ENCODE results near the gene GDPD4.

Gene GDPD4

GRCh38 chr11:77188633-77189491, 112.6 kb downstream of the GDPD4 start:
- DNase-seq, result no peak

DNA sequence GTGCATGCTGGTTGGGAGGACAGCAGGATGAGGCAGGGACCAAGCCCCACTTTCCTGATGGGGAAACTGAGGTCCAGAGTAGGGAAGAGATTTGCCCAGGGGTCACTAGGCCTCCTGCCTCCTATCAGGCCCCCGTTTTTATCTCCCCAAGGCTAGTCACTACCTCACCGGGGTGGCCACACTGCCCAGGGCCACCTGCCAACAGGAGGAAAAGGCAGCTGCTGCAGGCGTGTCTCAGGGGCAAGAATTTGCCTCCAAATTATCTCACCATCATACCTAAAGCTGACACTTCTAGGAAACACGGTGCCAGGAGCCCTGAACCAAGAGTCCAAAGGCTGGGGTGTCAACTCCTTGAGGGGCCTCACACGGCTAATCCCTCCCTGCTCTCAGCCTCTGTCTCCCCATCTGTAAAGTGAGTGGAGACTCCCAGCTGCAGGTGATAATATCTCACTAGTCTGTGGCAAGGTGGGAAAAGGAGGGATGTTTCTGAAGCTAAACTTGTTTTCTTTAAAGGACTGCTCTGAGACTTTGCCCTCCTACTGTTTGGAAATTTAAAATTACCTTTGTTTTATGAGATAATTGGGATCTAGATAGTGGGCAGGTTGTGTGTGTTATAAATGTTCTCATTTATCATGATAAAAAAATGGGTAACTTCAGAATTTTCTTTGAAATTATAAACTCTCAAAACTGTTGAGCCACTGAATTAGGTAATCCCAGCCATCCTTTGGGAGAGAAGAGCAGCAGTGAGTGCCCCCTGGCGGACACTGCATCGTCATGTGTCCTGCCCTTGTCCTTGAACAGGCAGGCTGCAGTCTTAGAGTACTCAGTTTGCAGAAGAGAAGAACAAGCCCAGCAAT, 113.5 kb downstream of the GDPD4 start:
- DNase-seq, result peak; percentile 62

GRCh38 chr11:77187111-77187750, 114.3 kb downstream of the GDPD4 start:
- no peak for DNase-seq

DNA sequence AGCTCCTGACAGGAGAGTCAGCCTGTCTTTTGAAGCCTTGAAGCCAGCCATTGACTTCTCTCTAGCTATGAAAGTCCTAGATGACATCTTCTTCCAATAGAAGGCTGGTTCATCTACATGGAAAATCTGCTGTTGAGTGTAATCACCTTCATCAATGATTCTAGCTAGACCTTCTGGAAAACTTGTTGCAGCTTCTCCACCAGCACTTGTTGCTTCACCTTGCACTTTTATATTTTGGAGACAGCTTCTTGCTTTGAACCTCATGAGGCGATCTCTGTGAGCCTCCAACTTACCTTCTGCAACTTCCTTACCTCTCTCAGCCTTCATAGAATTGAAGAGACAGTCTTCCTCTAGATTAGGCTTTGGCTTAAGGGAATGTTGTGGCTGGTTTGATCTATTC, 115.2 kb downstream of the GDPD4 start:
- DNase-seq, result no peak

DNA sequence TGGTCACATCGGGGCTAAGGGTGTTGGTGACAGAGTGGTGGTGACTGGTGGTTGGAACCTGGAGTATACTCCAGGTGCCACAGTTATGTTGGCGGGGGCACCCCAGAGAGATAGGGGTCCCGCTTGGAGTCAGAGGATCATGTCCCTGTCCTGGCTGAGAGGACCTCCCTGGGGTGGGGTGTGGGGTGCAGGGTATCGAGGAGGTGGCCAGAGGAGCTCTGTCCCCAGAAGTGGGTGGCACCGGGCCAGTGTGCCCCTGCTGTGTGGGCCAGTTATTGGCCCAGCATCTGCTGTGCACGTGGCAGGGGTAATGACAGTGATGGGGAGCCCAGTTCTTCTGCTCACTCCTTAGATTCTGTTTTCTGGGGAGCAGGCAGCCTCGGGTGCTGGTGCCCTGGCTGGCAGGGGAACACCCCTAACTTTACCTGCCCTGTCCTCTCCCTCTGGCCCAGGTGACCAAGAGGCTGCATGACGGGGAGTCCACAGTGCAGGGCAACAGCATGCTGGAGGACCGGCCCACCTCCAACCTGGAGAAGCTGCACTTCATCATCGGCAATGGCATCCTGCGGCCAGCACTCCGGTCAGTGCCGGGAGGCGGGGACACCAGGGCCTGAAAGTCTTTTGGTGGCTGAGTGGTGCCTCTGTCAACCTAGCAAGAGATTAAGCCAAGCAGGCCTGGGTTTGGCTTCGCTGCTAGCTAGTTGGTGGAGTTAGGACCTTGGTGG, 117.2 kb downstream of the GDPD4 start:
- no peak for DNase-seq

DNA sequence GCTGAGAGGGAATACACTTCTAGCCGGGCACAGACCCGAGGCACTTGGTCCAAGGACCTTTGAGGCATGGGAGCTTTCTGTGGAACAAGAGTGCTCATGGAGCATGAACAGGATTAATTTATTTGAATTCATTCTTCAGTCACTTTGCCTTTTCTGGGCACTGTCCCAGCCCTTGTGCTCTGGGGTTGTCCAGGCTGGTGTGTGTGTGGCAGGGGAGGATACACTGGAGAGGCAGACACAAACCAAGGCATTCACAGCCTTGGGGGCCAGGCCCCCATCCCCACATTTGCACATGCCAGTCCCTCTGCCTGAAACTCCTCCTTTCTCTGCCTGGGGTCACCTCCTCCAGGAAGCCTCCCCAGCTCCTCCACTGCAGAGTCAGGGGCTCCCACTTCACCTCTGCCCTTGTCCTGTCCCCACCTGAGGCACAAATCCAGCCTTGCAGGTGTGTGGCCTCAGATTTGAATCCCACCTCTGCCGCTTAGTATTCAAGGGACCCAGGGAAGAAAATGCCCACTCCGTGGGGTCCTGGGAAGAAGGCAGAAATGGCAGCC, 118.0 kb downstream of the GDPD4 start:
- no peak for DNase-seq

GRCh38 chr11:77182542-77183430, 118.7 kb downstream of the GDPD4 start:
- DNase-seq, result no peak

- DNase-seq, result no peak
Observed at GRCh38 chr11:77181799-77182541, 119.5 kb downstream of the GDPD4 start.

- DNase-seq, result no peak
Observed at GRCh38 chr11:77181226-77181625, 120.3 kb downstream of the GDPD4 start.

GRCh38 chr11:77180346-77180745, 121.1 kb downstream of the GDPD4 start:
- DNase-seq, result no peak

- no peak for DNase-seq
Observed at GRCh38 chr11:77179681-77180080, 121.8 kb downstream of the GDPD4 start.

DNA sequence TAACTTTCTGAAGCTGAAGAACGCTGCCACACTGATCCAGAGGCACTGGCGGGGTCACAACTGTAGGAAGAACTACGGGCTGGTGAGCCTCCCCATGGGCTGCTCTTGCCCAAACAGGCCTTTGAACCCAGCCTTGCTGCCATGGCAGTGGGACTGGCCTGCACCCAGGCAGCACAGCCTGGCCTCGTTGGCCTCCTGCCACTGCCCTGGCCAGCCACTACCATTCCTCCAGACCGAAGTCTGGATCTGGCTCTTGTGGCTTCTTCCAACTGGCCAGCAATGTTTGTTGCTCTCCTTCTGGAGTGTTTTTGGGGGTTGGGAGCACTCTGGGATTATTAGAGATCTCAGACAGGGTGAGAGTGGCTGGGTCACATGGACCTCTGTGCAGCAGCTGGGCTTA, 122.4 kb downstream of the GDPD4 start:
- DNase-seq, result no peak

- no peak for DNase-seq
Observed at GRCh38 chr11:77178150-77178549, 123.3 kb downstream of the GDPD4 start.

DNA sequence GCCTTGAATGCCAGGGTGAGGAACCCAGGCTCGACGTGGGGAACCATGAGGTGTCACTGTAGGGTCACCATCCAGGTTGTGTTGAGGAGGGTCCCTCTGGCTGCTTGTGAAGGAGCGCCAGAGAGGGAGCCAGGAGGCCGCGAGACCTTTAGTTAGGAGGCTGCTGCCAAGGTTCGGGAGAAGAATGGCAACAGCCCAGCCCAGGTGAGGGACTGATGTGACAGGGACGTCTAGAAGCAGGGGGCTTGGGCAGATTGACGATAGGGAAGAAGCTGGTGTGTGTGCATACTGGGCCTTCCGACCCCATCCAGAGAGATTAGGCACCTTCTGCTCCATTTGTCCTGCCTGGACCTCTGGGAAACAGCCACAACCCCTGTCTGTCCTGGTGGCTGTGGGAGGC, 124.5 kb downstream of the GDPD4 start:
- DNase-seq, result no peak

- peak; percentile 60 for DNase-seq
Observed at GRCh38 chr11:77175869-77176539, 125.5 kb downstream of the GDPD4 start.

- no peak for DNase-seq
Observed at GRCh38 chr11:77175021-77175842, 126.3 kb downstream of the GDPD4 start.

DNA sequence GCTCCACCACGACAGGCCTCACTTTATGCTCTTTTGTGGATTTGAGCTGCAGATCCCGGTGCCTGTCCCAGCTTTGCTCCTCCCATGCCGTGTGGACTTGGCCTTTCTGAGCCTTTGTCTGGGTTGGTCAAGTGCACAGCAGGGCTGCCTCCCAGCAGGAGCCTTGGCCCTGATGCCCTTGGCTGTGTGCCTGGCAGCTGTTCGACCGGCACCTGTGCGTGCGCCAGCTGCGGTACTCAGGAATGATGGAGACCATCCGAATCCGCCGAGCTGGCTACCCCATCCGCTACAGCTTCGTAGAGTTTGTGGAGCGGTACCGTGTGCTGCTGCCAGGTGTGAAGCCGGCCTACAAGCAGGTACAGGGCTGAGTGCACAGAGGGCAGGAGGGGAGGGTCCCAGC, 126.9 kb downstream of the GDPD4 start:
- no peak for DNase-seq

- no peak for DNase-seq
Observed at GRCh38 chr11:77173494-77173893, 128.0 kb downstream of the GDPD4 start.

DNA sequence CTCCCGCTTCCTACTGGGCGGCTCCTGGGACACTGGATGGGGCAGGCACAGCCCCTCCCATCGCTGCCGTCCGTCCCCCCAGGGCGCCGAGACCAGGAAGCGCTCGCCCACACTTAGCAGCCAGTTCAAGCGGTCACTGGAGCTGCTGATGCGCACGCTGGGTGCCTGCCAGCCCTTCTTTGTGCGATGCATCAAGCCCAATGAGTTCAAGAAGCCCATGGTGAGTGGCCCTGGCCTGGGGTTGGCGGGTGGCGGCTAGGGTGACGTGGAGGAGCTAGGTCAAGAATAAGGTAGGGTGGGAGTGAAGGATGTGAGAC, 128.9 kb downstream of the GDPD4 start:
- no peak for DNase-seq
